HG02884 (cell line): Measurements from ENCODE around the gene FOXN4.
A peak's percentile ranks its signal among the peaks of the same experiment; 100 is the strongest.
"Not testable (repeated sequence)": the region's sequence is repeated elsewhere in the genome, so short reads cannot be mapped to it uniquely, and the experiment has no call there.

Experiments used
- ATAC-seq: cut with Tn5 transposase; IDR thresholded peaks from one replicate; pipeline ENCODE4 v1.9.1; 2021; ENCODE audit warnings: mild to moderate bottlenecking, moderate library complexity; ENCODE audit not compliant: unreplicated experiment

Gene FOXN4

GRCh38 chr12:109308534-109309380 lies at the start of gene FOXN4:
FOXN4 (minus strand) TSS chr12:109309284; CDS start chr12:109308321, 963 bp downstream.
- no peak for ATAC-seq

- peak; percentile 89 for ATAC-seq
Measured at GRCh38 chr12:109358154-109358869, 49.2 kb upstream of the FOXN4 start.

GRCh38 chr12:109357032-109357431 lies 47.9 kb upstream of the FOXN4 start:
- no peak for ATAC-seq

- no peak for ATAC-seq
Measured at GRCh38 chr12:109356577-109356976, 47.5 kb upstream of the FOXN4 start.

GRCh38 chr12:109352184-109352583 lies 43.1 kb upstream of the FOXN4 start:
- no peak for ATAC-seq

GRCh38 chr12:109347589-109347988 lies 38.5 kb upstream of the FOXN4 start, which contains the start of gene MYO1H:
MYO1H (plus strand) TSS chr12:109347900; CDS start chr12:109347961, 61 bp downstream.
- ATAC-seq = no peak

- ATAC-seq = no peak
Measured at GRCh38 chr12:109346920-109347319, 37.8 kb upstream of the FOXN4 start.

GRCh38 chr12:109345428-109345827 lies 36.3 kb upstream of the FOXN4 start:
- ATAC-seq = no peak

- no peak for ATAC-seq
Measured at GRCh38 chr12:109343677-109344076, 34.6 kb upstream of the FOXN4 start.

- ATAC-seq = no peak
Measured at GRCh38 chr12:109336593-109336992, 27.5 kb upstream of the FOXN4 start.

GRCh38 chr12:109334887-109335286 lies 25.8 kb upstream of the FOXN4 start:
- ATAC-seq = no peak

GRCh38 chr12:109331301-109331952 lies 22.3 kb upstream of the FOXN4 start:
- ATAC-seq = no peak

GRCh38 chr12:109330282-109331230 lies 21.5 kb upstream of the FOXN4 start:
- no peak for ATAC-seq

GRCh38 chr12:109329686-109330085 lies 20.6 kb upstream of the FOXN4 start:
- ATAC-seq = no peak

- ATAC-seq = no peak
Measured at GRCh38 chr12:109329003-109329402, 19.9 kb upstream of the FOXN4 start.

- ATAC-seq = not testable (repeated sequence)
Measured at GRCh38 chr12:109321294-109321693, 12.2 kb upstream of the FOXN4 start.

- ATAC-seq = no peak
Measured at GRCh38 chr12:109310247-109311125, 1.4 kb upstream of the FOXN4 start.

- ATAC-seq = no peak
Measured at GRCh38 chr12:109309381-109310246, 530 bp upstream of the FOXN4 start.
